ENCODE results near the gene NIT1.

DNA sequence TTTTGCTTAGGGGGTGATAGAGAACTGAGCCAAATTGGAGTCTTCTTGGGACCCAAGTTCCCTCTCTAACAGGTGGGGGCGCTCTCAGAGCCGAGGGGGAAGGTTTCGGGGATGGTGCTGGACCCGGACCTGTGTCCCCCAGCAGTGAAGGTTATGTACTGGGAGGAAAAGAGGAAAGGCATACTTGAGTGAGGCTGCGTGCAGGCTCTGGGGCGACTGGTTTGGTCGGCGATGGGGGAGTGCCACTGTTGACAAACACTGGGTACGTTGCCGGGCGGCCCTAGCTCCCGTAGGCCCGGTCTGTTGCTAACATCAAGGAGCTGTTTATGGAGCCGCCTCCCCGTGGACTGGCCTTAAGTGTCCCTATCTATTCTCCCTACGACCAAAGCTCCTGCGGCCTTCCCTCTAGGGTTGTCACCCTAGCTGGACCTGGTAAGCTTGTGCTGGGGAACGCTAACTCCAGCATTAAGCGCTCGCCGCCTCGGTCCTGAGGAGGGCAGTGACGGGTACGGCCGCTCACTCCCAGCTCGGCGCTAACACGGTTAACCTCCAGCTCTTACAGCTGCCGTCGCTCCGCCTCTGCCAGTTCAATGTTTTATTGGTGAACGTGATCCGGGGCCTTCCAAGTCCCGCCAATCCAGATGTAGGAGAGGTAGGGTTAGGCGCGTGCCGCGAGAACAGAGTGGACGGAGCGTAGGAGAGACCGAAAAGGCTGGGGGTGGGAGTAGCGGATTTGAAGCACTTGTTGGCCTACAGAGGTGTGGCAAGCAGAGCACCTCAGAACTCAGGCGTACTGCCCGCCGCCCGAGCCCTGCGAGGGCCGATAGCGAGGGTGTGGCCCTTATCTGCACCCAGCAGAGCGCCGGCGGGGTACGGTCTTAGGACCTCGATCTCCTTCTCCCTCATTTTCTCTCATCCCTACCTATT lies 48.1 kb downstream of the NIT1 start, which contains the start of gene PPOX:
- peak; percentile 28; the same call in 1 of the 2 replicates for TF ChIP-seq CTCF (IDR thresholded peaks at IDR 0.05)
- no peak for TF ChIP-seq ATF3 (CRISPR knock-in tag; conservative IDR thresholded peaks at IDR 0.05)
- TF ChIP-seq, protein P1, sequence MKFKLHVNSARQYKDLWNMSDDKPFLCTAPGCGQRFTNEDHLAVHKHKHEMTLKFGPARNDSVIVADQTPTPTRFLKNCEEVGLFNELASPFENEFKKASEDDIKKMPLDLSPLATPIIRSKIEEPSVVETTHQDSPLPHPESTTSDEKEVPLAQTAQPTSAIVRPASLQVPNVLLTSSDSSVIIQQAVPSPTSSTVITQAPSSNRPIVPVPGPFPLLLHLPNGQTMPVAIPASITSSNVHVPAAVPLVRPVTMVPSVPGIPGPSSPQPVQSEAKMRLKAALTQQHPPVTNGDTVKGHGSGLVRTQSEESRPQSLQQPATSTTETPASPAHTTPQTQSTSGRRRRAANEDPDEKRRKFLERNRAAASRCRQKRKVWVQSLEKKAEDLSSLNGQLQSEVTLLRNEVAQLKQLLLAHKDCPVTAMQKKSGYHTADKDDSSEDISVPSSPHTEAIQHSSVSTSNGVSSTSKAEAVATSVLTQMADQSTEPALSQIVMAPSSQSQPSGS (CRISPR knock-in tag; IDR thresholded peaks at IDR 0.05; ENCODE audit: borderline replicate concordance, low read depth) = no peak
- TF ChIP-seq SP1 (CRISPR knock-in tag; conservative IDR thresholded peaks at IDR 0.05) = peak; percentile 88
- 0 out of 2 replicates have a peak, but pooled peaks have one; percentile 71 for TF ChIP-seq E2F5 (CRISPR knock-in tag; IDR thresholded peaks at IDR 0.05)
- TF ChIP-seq NFYB (CRISPR knock-in tag; conservative IDR thresholded peaks at IDR 0.05; ENCODE audit: low read depth) = peak; percentile 83
- no peak for TF ChIP-seq GTF2I (CRISPR knock-in tag; conservative IDR thresholded peaks at IDR 0.05)
- TF ChIP-seq, protein P2, sequence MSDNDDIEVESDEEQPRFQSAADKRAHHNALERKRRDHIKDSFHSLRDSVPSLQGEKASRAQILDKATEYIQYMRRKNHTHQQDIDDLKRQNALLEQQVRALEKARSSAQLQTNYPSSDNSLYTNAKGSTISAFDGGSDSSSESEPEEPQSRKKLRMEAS (CRISPR knock-in tag; IDR thresholded peaks at IDR 0.05) = peak; percentile 78

Measured in WTC11 (cell line).